Common myeloid progenitor, CD34-positive (primary cell): Measurements from ENCODE around the gene AEBP2.

ENCODE experiments used
- CTCF ChIA-PET: fragments of 350-600 bp; sonication (Branson Sonifier 250); formaldehyde crosslinking; loops from one replicate; lab custom pipeline; 2021; ENCODE audit warnings: antibody characterized with exemption; lab: Charles Lee
- POLR2A ChIA-PET: fragments of 350-600 bp; sonication (Branson Sonifier 250); formaldehyde crosslinking; loops from one replicate; lab custom pipeline; 2021; ENCODE audit warnings: antibody characterized with exemption; lab: Charles Lee
- DNase-seq, 3 donors: peaks; one replicate each; pipeline versions ENCODE4 v3.0.0 to v3.0.0-alpha.2; 2013
- H3K27ac ChIP-seq, 2 experiments: 1 replicate in 1 of 2; 2 replicates in 1 of 2; pipeline ENCODE4 v1.7.0; 2013; ENCODE audit warnings: inconsistent platforms in 2 of 2, low read length in 2 of 2, mild to moderate bottlenecking in 2 of 2, low read depth in 1 of 2, moderate library complexity in 1 of 2; ENCODE audit not compliant: severe bottlenecking in 2 of 2, insufficient read depth in 1 of 2, poor library complexity in 1 of 2
- H3K27me3 ChIP-seq, 5 experiments: replicated peaks in 2 of 5; 1 replicate in 3 of 5; 2 replicates in 2 of 5; pipeline versions ENCODE4 v1.6.1 to v1.7.0; 2013; ENCODE audit warnings: low read length in 4 of 5, mild to moderate bottlenecking in 2 of 5, moderate library complexity in 2 of 5, inconsistent platforms in 1 of 5; ENCODE audit not compliant: insufficient read depth in 5 of 5, control insufficient read depth in 4 of 5
- H3K36me3 ChIP-seq, 4 experiments: 1 replicate in 2 of 4; 2 replicates in 2 of 4; pipeline versions ENCODE4 v1.6.1 to v1.7.0; 2013; ENCODE audit warnings: low read length in 3 of 4, control low read depth in 1 of 4, mild to moderate bottlenecking in 1 of 4; ENCODE audit not compliant: control insufficient read depth in 4 of 4, insufficient read depth in 4 of 4
- H3K4me1 ChIP-seq, 4 experiments: 1 replicate in 3 of 4; 2 replicates in 1 of 4; pipeline versions ENCODE4 v1.6.1 to v1.7.1; 2013; ENCODE audit warnings: low read length in 3 of 4, mild to moderate bottlenecking in 3 of 4, control low read depth in 1 of 4, inconsistent platforms in 1 of 4, moderate library complexity in 1 of 4; ENCODE audit not compliant: control insufficient read depth in 4 of 4, insufficient read depth in 4 of 4; ENCODE audit errors: control extremely low read depth in 1 of 4
- H3K4me3 ChIP-seq, 7 experiments: 1 replicate in 4 of 7; 2 replicates in 3 of 7; pipeline versions ENCODE4 v1.5.1 to v1.7.0; 2013; ENCODE audit warnings: mild to moderate bottlenecking in 7 of 7, low read length in 6 of 7, moderate library complexity in 6 of 7, inconsistent platforms in 2 of 7, low read depth in 2 of 7, control low read depth in 1 of 7; ENCODE audit not compliant: insufficient read depth in 4 of 7, control insufficient read depth in 1 of 7; ENCODE audit errors: extremely low read depth in 1 of 7
- H3K9me3 ChIP-seq, 5 experiments: 1 replicate in 4 of 5; 2 replicates in 1 of 5; pipeline versions ENCODE4 v1.6.1 to v1.7.1; 2013; ENCODE audit warnings: low read length in 4 of 5, mild to moderate bottlenecking in 2 of 5, inconsistent platforms in 1 of 5, low read depth in 1 of 5, moderate library complexity in 1 of 5; ENCODE audit not compliant: control insufficient read depth in 4 of 5, insufficient read depth in 2 of 5; ENCODE audit errors: control extremely low read depth in 1 of 5
- WGBS: methylation state at CpG from one replicate; pipeline ENCODE4 v1.1.5; 2013; ENCODE audit not compliant: insufficient coverage; 5-methylcytosine and 5-hydroxymethylcytosine counted together

The AEBP2 gene

DNA sequence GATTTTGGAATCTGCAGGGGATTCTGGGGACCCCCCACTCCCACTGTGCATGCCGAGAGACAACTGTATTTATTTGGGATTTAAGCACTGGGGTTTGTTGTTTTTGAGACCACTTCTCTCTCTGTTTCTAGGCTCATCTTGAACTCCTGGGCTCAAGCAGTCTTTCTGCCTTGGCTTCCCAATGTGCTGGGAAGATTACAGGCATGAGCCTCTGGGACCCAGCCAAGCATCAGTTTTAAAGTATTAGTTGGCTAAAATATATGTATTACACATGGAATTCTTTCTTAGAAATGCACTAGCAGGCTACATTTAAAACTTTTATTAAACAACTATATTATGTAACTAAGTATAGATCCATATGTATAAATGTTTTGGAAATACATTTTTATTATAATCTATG lies 78.3 kb downstream of the AEBP2 start:
- no CpG with 5 or more reads among the region's 1 CpG for WGBS
- no peak overlapping the region for H3K4me3 ChIP-seq
- no peaks in the 10 kb centered on the region for H3K4me1 ChIP-seq
- ChIA-PET POLR2A (no interaction called here), CTCF (interaction anchor here (0.5 kb wide), 1 partner anchor 126 kb away, joined by 3 read pairs; no protein-coding TSS in a partner anchor)
- no peaks in the 10 kb centered on the region for H3K9me3 ChIP-seq
- no peak for DNase-seq
- no peaks in the 10 kb centered on the region for H3K27me3 ChIP-seq
- H3K27ac ChIP-seq, result no peak overlapping the region
- peaks cover 4 to 36% (median 18%) of the 10 kb centered on the region in 4 experiments for H3K36me3 ChIP-seq

DNA sequence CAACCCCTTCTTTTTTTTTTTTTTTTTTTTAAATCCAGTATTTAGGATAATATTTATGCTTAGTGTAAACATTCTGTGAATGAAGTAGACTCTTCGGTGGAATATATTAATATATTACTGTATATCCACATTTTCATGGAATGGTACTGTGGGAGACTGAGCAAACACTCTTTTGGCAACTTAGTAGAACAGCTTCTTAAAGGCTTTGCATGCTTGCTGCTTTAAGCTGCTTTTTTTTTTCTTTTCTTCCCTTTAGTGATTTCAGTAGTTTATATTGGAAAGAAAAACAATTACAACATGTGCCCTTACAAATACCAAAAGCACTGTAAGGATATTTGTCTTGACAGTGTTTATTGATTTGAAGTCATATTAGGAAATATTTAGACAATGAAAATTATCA lies 78.9 kb downstream of the AEBP2 start:
- Histone ChIP-seq H3K4me3 (no peak overlapping the region), H3K36me3 (peaks cover 4 to 39% (median 17%) of the 10 kb centered on the region in 4 experiments), H3K27me3 (no peaks in the 10 kb centered on the region), H3K4me1 (no peaks in the 10 kb centered on the region), H3K27ac (no peak overlapping the region), H3K9me3 (no peaks in the 10 kb centered on the region)
- POLR2A ChIA-PET, result no interaction called here
- CTCF ChIA-PET, result interaction anchor here (0.5 kb wide), 1 partner anchor 126 kb away, joined by 3 read pairs; no protein-coding TSS in a partner anchor
- DNase-seq, result no peak
- WGBS, result no CpG with 5 or more reads among the region's 1 CpG

DNA sequence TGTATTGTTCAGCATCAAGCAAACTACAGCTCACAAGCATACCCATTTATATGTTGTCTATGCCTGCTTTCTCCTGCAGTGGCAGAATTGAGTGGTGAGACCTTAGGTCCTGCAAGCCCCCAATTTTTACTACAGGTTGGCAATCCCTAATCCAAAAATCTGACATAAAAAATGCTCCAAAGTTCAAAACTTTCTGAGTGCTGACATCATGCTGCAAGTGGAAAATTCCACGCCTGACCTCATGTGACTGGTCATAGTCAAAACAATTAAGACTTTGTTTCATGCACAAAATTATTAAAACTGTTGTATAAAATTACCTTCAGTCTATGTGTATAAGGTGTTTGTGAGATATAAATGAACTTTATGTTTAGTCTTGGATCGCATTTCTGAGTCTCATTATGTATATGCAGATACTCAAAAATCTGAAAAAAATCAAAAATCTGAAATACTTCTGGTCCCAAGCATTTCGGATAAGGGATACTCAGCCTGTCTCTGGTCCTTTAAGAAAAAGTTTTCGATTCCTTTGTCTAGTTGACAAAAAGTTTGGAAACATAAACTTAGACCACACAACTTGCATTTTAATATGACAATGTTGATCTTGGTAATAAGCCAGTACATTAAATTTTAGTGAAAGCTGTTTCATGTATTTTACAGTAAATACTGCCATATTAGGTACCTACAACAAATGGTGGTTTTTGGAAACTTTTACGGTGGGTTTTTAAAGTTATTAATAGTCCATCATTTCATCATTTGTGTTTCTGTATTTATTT lies 81.5 kb downstream of the AEBP2 start:
- CTCF ChIA-PET, result interaction anchor here (0.8 to 1.4 kb wide), 2 partner anchors 10 to 11 kb away, joined by 3 to 4 read pairs; no protein-coding TSS in a partner anchor
- no peak for DNase-seq
- H3K27ac ChIP-seq, result no peak overlapping the region
- POLR2A ChIA-PET, result no interaction called here
- H3K9me3 ChIP-seq, result no peaks in the 10 kb centered on the region
- H3K4me1 ChIP-seq, result no peaks in the 10 kb centered on the region
- H3K36me3 ChIP-seq, result peaks cover 2 to 25% (median 12%) of the 10 kb centered on the region in 4 experiments
- WGBS, result 100% methylated on average over 2 of the region's 5 CpGs
- H3K27me3 ChIP-seq, result no peaks in the 10 kb centered on the region
- H3K4me3 ChIP-seq, result no peak overlapping the region

DNA sequence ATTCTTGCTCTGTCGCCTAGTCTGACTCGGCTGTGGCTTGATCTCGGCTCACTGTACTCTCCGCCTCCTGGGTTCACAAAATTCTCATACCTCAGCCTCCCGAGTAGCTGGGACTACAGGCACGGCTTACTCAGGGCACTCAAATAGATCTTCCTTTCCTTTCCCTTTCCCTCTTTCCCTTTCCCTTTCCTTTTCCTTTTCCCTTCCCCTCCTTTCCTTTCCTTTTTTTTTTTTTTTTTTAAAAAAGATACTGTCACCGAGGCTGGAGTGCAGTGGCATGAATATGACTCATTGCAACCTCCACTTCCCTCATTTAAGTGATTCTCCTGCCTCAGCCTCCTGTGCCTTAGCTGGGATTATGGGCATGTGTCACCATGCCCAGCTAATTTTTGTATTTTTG lies 86.0 kb downstream of the AEBP2 start:
- peaks cover 0 to 7% (median 4%) of the 10 kb centered on the region in 4 experiments for H3K36me3 ChIP-seq
- POLR2A ChIA-PET, result no interaction called here
- CTCF ChIA-PET, result no interaction called here
- no peak for DNase-seq
- H3K27ac ChIP-seq, result no peak overlapping the region
- WGBS, result 93% methylated on average over 6 of the region's 7 CpGs
- H3K9me3 ChIP-seq, result no peaks in the 10 kb centered on the region
- no peak overlapping the region for H3K4me3 ChIP-seq
- peaks cover 0 to 3% (median 0%) of the 10 kb centered on the region in 4 experiments for H3K4me1 ChIP-seq
- no peaks in the 10 kb centered on the region for H3K27me3 ChIP-seq

DNA sequence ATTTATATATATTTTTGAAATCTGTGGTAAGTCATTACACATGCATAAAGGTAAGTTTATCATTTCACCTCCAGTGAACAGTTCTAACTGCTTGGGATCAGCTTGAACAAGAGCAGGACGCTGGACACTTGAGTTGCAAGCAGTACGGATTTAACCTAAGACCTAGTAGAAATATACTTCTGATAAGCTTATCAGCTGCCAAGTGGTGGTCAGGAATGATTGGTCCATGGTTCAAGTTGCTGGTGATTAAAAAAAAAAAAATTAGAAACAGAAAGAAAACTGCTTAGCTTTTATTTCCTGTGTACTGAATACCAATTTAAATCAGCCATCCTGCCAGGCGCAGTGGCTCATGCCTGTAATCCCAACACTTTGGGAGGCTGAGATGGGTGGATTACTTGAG lies 88.6 kb downstream of the AEBP2 start:
- peaks cover 0 to 3% (median 0%) of the 10 kb centered on the region in 4 experiments for H3K4me1 ChIP-seq

DNA sequence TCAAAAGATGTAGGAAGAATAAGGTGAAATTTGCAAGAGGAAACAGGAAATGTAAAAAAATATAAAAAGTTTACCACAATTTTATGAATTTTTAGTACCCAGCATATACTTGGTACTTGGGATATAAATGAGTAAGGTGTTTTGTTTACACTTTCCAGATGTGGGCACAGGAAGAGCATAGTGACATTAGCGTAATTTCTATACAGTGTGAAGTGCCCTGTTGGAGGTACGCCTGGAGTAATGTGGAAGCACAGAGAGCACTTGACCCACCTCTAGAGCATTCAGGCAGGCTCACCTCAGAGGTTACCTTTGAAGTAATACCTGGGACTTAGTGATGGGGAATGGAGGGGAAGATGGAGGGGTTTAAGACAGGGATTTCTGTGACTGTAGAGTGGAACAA lies 89.5 kb downstream of the AEBP2 start:
- CTCF ChIA-PET, result no interaction called here
- WGBS, result 92% methylated on average over 2 of the region's 2 CpGs
- Histone ChIP-seq H3K4me1 (peaks cover 0 to 3% (median 0%) of the 10 kb centered on the region in 4 experiments), H3K27ac (no peak overlapping the region), H3K9me3 (no peaks in the 10 kb centered on the region), H3K27me3 (no peaks in the 10 kb centered on the region), H3K4me3 (no peak overlapping the region), H3K36me3 (no peaks in the 10 kb centered on the region)
- POLR2A ChIA-PET, result no interaction called here
- DNase-seq, result no peak

More for the DNA sequence above, 88.6 kb downstream of the AEBP2 start:
- no peak overlapping the region for H3K27ac ChIP-seq
- DNase-seq, result no peak
- H3K9me3 ChIP-seq, result no peaks in the 10 kb centered on the region
- no peak overlapping the region for H3K4me3 ChIP-seq
- POLR2A ChIA-PET, result no interaction called here
- H3K36me3 ChIP-seq, result peaks cover 0 to 2% (median under 1%) of the 10 kb centered on the region in 4 experiments
- H3K27me3 ChIP-seq, result no peaks in the 10 kb centered on the region
- WGBS, result 92% methylated on average over 2 of the region's 3 CpGs
- CTCF ChIA-PET, result interaction anchor here (0.6 kb wide), 1 partner anchor 844 kb away, joined by 3 read pairs; no protein-coding TSS in a partner anchor

DNA sequence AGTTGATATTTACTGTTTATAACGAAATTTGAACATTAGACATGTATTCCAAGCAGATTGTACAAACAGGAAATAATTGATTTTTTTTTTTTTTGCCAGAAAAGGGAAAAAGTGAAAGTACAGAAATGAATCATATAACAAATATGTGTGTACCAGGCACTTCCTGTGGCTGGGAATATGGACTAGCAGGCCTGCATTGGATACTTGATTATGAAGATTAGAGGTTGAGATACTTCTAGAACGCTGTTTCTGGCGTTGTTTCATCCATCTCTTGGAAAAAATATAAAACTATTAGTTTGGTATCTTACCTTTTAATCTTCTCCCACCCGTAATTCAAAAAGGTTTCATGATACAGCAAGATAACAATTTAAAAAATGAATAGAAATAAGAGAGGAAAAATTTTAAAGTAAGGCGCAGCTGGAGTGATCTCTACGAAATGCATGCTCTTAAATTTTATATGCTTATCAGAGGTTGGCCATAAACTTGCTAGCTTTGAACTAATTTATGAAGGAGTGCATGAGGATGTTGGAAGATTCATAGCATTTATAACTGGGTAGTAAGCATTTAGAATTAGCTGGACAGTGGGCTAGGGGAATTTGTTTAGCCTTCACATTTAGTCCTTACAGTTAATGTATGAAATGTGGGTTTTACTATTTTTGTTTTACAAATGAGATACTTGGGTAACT lies 90.8 kb downstream of the AEBP2 start:
- Histone ChIP-seq H3K4me3 (no peak overlapping the region), H3K27me3 (no peaks in the 10 kb centered on the region), H3K27ac (no peak overlapping the region), H3K9me3 (no peaks in the 10 kb centered on the region), H3K4me1 (peaks cover 0 to 3% (median 0%) of the 10 kb centered on the region in 4 experiments), H3K36me3 (no peaks in the 10 kb centered on the region)
- WGBS, result 100% methylated on average over 2 of the region's 6 CpGs
- ChIA-PET POLR2A (no interaction called here), CTCF (no interaction called here)
- no peak for DNase-seq
